ENCODE data around the gene ZNF609. TPM values are rescaled to one million over a fixed set of nuclear protein-coding genes. Genes with fewer than 3 reads are reported as not detected.
A peak's percentile ranks its signal among the peaks of the same experiment; 100 is the strongest.

The ZNF609 gene
- total and polyA plus RNA-seq, 2 of the 13 experiments (the other 11 are each of a cell fraction or from before 2014, with no cell fraction given), result 8.9 to 9.9 TPM

DNA sequence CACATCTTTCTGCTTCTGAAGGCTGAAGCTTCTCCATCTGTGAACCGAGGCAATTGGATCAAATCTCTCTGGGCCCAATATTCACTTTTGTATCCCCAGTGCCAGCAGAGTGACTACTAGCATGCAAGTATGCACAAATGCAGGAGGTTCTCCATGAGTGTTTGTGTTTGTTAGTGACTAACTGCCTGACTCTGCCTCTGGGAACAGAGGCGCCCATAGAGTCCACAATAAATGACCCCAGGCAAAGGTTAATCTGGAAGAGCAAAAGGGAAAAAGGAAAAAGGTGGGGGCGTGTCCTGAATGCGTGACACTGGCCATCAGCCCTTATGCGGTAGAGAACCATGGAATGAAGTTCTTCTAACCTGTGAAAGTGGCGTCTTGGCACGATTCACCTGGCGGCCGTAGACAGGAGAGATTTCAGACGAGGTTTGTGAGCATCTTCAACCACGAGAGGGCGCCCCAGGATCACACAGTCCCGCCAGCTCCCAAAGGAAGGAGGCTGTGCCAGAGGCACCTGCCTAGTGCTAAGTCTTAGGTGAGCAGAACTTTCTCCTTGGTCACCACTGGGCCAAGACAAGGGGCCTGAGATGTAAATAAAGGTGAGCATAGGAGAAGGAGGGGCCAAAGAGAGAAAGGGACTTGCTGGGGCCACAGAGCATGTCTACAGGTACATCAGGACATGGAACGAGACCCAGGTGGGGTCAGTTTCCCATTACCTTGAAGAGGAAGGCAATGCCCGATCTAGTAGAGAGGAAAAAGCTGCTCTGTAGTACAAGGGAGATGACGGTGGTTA lies 270.8 kb downstream of the ZNF609 start (continued):
- TF ChIP-seq, protein P1, sequence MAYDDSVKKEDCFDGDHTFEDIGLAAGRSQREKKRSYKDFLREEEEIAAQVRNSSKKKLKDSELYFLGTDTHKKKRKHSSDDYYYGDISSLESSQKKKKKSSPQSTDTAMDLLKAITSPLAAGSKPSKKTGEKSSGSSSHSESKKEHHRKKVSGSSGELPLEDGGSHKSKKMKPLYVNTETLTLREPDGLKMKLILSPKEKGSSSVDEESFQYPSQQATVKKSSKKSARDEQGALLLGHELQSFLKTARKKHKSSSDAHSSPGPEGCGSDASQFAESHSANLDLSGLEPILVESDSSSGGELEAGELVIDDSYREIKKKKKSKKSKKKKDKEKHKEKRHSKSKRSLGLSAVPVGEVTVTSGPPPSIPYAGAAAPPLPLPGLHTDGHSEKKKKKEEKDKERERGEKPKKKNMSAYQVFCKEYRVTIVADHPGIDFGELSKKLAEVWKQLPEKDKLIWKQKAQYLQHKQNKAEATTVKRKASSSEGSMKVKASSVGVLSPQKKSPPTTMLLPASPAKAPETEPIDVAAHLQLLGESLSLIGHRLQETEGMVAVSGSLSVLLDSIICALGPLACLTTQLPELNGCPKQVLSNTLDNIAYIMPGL (CRISPR knock-in tag; IDR thresholded peaks at IDR 0.05; ENCODE audit: borderline replicate concordance in 1 of 2, low read depth in 1 of 2), result 0 out of 4 replicates have a peak, but pooled peaks have one; percentile 34 to 40
- peak; percentile 41; the same call in 1 of the 2 replicates for TF ChIP-seq SAP130 (CRISPR knock-in tag; IDR thresholded peaks at IDR 0.05; ENCODE audit: low read depth)
- TF ChIP-seq, protein P2, sequence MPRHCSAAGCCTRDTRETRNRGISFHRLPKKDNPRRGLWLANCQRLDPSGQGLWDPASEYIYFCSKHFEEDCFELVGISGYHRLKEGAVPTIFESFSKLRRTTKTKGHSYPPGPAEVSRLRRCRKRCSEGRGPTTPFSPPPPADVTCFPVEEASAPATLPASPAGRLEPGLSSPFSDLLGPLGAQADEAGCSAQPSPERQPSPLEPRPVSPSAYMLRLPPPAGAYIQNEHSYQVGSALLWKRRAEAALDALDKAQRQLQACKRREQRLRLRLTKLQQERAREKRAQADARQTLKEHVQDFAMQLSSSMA (CRISPR knock-in tag; IDR thresholded peaks at IDR 0.05), result no peak
- TF ChIP-seq, protein P3, sequence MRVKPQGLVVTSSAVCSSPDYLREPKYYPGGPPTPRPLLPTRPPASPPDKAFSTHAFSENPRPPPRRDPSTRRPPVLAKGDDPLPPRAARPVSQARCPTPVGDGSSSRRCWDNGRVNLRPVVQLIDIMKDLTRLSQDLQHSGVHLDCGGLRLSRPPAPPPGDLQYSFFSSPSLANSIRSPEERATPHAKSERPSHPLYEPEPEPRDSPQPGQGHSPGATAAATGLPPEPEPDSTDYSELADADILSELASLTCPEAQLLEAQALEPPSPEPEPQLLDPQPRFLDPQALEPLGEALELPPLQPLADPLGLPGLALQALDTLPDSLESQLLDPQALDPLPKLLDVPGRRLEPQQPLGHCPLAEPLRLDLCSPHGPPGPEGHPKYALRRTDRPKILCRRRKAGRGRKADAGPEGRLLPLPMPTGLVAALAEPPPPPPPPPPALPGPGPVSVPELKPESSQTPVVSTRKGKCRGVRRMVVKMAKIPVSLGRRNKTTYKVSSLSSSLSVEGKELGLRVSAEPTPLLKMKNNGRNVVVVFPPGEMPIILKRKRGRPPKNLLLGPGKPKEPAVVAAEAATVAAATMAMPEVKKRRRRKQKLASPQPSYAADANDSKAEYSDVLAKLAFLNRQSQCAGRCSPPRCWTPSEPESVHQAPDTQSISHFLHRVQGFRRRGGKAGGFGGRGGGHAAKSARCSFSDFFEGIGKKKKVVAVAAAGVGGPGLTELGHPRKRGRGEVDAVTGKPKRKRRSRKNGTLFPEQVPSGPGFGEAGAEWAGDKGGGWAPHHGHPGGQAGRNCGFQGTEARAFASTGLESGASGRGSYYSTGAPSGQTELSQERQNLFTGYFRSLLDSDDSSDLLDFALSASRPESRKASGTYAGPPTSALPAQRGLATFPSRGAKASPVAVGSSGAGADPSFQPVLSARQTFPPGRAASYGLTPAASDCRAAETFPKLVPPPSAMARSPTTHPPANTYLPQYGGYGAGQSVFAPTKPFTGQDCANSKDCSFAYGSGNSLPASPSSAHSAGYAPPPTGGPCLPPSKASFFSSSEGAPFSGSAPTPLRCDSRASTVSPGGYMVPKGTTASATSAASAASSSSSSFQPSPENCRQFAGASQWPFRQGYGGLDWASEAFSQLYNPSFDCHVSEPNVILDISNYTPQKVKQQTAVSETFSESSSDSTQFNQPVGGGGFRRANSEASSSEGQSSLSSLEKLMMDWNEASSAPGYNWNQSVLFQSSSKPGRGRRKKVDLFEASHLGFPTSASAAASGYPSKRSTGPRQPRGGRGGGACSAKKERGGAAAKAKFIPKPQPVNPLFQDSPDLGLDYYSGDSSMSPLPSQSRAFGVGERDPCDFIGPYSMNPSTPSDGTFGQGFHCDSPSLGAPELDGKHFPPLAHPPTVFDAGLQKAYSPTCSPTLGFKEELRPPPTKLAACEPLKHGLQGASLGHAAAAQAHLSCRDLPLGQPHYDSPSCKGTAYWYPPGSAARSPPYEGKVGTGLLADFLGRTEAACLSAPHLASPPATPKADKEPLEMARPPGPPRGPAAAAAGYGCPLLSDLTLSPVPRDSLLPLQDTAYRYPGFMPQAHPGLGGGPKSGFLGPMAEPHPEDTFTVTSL (CRISPR knock-in tag; IDR thresholded peaks at IDR 0.05; ENCODE audit: borderline replicate concordance), result peak; percentile 31; the same call in 1 of the 2 replicates
- no peak for TF ChIP-seq AGO1 (IDR thresholded peaks at IDR 0.05; ENCODE audit: low read depth, low read length, poor library complexity, severe bottlenecking)
- TF ChIP-seq AKAP8 (CRISPR knock-in tag; IDR thresholded peaks at IDR 0.05), result no peak
- TF ChIP-seq KMT2A (CRISPR knock-in tag; IDR thresholded peaks at IDR 0.05), result no peak
- TF ChIP-seq ZNF790 (CRISPR knock-in tag; IDR thresholded peaks at IDR 0.05; ENCODE audit: borderline replicate concordance), result no peak
- TF ChIP-seq GATAD1 (CRISPR knock-in tag; IDR thresholded peaks at IDR 0.05), result no peak
- TF ChIP-seq, protein P4, sequence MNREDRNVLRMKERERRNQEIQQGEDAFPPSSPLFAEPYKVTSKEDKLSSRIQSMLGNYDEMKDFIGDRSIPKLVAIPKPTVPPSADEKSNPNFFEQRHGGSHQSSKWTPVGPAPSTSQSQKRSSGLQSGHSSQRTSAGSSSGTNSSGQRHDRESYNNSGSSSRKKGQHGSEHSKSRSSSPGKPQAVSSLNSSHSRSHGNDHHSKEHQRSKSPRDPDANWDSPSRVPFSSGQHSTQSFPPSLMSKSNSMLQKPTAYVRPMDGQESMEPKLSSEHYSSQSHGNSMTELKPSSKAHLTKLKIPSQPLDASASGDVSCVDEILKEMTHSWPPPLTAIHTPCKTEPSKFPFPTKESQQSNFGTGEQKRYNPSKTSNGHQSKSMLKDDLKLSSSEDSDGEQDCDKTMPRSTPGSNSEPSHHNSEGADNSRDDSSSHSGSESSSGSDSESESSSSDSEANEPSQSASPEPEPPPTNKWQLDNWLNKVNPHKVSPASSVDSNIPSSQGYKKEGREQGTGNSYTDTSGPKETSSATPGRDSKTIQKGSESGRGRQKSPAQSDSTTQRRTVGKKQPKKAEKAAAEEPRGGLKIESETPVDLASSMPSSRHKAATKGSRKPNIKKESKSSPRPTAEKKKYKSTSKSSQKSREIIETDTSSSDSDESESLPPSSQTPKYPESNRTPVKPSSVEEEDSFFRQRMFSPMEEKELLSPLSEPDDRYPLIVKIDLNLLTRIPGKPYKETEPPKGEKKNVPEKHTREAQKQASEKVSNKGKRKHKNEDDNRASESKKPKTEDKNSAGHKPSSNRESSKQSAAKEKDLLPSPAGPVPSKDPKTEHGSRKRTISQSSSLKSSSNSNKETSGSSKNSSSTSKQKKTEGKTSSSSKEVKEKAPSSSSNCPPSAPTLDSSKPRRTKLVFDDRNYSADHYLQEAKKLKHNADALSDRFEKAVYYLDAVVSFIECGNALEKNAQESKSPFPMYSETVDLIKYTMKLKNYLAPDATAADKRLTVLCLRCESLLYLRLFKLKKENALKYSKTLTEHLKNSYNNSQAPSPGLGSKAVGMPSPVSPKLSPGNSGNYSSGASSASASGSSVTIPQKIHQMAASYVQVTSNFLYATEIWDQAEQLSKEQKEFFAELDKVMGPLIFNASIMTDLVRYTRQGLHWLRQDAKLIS (CRISPR knock-in tag; IDR thresholded peaks at IDR 0.05), result no peak
- TF ChIP-seq, protein P5, sequence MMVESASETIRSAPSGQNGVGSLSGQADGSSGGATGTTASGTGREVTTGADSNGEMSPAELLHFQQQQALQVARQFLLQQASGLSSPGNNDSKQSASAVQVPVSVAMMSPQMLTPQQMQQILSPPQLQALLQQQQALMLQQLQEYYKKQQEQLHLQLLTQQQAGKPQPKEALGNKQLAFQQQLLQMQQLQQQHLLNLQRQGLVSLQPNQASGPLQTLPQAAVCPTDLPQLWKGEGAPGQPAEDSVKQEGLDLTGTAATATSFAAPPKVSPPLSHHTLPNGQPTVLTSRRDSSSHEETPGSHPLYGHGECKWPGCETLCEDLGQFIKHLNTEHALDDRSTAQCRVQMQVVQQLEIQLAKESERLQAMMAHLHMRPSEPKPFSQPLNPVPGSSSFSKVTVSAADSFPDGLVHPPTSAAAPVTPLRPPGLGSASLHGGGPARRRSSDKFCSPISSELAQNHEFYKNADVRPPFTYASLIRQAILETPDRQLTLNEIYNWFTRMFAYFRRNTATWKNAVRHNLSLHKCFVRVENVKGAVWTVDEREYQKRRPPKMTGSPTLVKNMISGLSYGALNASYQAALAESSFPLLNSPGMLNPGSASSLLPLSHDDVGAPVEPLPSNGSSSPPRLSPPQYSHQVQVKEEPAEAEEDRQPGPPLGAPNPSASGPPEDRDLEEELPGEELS (CRISPR knock-in tag; IDR thresholded peaks at IDR 0.05), result no peak
- no peak for TF ChIP-seq TEAD2 (CRISPR knock-in tag; IDR thresholded peaks at IDR 0.05)
- no peak for TF ChIP-seq ESRRA (CRISPR knock-in tag; IDR thresholded peaks at IDR 0.05; ENCODE audit: low read depth)
